GM18873 (cell line): ENCODE results near the gene ARHGAP22.

Experiments used
- ATAC-seq: cut with Tn5 transposase; IDR thresholded peaks from one replicate; pipeline ENCODE4 v1.9.1; 2021; ENCODE audit warnings: mild to moderate bottlenecking, moderate library complexity, moderate number of reproducible peaks; ENCODE audit not compliant: unreplicated experiment, low FRiP score

ARHGAP22 gene

DNA sequence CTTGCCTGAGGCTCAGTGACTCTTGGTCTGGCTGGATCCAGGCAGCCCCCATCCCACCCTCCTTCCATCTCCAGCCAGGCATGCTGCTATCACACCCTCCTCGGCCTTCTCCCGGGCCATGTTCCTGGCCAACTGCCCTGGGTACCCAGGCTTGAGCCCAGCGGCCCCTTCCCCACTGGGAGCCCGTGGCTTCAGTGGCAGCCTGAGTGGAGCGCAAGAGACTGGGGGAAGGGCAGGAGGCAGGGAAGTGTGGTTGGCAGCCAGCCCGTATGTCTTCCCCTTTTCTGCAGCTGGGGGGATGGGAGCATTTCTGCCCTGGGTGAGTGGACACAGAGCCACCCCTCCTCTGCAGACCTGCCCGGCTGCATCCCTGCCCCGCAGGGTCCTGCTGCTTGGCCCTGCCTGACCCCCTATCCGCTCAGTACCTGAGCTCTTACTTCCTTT, 148.5 kb downstream of the ARHGAP22 start:
- no peak for ATAC-seq

DNA sequence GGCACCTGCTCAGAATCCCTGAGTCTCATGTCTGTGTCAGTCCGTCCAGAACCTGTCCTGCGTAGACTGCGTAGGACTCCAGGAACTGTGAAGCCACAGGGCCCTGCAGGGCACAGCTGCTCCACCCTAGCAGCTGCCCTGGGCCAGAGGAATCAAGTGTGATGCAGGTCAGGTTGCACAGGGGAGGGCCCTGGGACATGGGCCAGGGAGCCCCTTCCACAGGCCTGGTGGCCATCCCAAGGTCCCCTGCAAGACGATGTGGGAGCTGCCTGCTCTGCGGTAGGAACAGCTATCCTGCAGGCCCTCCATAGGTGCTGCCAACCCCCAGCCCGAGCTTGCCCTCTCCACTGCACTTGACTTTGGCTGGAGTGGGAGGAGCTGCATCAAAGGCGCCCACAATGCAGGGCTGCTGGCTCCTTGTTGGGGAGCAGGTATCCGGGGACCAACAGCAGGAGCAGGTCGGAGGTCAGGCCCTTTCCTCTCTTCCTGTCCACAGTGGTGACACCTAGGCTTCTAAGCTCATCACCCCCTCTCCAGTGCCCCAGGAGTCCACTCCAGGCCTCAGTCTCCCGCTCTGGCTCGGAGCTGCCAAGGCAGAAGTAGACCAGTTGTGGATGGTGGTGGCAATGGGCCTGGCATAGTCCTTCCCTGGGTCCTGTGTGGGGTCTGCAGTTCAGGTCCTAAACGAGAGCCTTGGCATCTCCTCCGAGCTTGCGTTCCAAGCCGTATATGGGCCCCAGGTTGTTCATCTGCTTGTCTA, 149.3 kb downstream of the ARHGAP22 start:
- no peak for ATAC-seq

DNA sequence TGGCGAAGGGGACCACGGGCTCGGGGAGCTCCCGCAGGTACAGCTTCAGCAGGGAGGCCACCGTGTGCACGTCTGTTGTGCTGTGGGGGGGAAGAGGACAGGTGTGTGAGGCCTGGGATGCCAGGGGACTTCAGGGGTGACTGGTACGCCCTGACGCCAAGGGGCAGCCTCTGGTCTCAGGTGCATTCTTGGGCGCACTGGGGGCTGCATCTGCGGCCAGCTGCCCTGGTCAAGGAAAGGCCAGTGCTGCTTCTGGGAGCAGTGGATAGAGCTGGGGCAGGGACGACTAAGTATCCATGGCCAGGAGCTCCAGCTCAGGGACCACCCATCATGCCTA, 149.8 kb downstream of the ARHGAP22 start:
- no peak for ATAC-seq

DNA sequence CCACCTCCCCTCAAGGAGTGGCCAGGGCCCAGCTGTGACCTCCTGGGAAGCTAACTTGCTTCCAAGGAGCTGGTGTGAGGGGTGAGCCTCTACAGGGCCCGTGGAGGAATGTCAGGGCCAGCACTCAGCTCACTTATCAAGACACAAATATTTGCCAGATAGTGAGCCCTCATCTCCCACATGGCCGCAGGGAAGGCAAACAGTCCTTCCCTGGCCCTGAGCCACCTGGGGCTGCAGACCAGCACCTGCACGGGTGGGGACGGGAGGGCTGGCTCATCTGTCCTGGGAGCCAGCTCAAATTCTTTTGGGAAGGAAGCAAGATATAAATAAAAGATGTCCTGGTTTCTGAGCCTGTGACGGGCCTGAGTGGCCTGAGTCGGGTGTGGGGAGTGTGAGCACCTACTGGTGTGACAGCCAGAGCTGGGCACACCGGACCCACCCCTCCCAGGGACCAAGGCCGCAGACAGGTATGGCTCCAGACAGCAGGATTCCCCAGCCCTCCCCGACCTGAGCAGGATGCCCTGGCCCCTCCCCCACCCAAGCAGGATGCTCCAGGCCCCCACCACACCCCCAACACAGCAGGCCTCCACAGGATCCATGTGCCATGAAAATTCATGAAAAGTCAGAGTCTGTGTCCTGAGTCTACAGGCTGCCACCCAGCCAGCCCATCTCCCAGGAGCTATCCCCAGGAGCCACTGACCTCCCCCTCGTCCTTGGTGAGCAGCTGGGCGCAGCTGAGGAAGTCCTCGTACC, 150.4 kb downstream of the ARHGAP22 start:
- ATAC-seq: no peak

DNA sequence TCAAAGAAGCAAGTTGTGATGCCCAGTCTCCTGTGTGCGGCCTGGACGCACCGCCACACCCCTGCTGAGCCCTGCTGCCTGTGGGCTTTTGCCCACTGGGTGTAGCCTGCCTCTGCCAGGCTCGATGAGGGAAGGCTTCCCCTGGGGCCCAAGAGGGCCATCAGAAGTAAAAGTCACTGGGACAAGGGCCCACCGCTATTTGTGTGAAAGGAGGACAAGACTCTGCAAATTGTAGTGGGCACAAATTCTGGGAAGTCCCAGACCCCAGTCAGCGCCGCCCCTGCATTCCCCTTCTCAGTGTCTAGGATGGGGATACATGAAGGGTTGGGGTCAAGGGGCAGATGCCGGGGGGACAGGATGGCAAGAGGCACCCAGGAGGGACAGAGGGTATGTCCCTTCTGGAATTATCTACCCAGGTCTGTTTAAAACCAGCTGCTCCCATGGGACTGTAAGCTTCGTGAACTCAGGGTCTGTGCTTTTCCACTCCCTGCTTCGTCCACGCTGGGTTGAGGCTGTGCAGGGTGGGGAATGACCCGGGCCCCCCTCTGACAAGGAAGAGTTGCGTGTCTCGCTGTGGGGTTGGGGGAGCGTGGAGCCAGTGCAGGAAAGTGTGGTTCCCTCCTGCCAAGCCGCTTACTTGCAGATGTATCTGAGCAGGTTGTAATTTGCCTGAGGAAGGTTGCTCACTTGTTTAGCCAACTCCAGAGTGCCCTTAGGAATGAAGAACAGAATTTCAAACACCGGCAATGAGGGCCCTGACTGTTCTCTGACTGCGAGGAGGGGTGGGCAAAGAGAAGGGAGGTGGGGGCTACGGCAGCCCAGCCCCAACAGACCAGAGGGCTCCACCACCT, 151.2 kb downstream of the ARHGAP22 start:
- ATAC-seq: no peak

DNA sequence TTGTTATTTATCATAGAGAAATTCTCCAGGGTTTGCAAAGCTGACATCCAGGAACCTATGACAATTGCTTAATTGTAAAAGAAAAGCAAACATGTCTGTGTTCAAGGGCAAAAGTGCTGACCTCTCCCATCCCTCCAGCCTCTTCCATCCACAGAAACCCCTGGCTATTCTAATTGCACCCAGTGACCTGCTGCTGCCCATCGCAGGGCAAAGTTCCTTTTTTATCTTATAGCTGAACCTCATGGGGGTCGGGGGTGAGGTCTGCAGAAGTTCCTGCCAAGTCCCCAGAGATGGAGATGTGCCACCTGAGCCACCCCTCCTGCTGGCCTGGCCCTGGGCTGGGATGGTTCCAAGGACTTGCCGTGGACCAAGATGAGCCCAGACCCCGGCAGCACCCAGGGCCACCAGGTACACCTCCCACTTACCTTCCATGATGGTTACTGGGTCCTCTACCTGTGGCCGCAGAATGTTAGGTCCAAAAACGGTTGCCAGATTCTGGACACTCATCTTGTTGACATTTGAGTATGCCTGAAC, 151.9 kb downstream of the ARHGAP22 start:
- no peak for ATAC-seq

DNA sequence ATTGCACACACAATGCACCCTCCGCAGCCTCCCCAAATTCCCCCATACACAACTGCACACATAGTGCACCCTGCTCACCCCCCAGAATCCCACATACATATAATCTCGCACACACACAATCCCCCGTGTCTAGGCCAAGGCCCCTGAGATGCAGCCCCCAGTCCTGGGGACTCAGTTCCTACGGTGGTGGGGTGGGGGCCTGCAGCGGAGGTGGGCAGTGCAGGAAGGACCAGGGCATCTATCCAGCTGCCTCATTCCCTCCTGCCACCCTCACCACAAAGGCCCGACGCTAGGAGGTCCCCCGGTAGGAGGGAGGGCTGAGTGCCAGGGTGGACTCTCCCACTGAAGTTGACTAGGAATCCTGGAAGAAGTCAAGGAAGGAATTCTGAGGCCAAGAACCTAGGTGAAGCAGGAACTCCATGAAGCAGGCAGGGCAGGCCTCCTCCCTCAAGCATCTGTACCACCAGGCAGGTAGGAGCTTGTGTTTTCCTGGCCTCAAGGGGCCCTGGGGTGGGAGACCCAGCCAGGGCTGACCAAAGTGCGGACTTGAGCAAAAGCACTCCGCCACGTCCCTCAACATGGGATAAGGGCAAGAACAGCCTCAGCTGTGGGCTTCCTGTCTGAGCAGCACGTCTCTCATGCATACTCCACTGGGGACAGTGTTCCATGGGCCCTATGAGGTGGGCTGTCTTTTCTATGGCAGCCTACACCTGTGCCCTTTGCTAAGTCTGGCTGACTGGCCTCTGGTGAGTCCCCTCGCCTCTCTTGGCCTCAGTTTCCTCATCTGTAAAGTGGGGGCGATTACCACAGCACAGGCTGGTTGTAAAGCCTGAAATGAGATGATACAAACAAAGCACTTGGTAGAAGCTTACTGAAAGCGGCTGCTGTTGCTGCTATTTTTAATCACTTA, 152.6 kb downstream of the ARHGAP22 start:
- no peak for ATAC-seq

DNA sequence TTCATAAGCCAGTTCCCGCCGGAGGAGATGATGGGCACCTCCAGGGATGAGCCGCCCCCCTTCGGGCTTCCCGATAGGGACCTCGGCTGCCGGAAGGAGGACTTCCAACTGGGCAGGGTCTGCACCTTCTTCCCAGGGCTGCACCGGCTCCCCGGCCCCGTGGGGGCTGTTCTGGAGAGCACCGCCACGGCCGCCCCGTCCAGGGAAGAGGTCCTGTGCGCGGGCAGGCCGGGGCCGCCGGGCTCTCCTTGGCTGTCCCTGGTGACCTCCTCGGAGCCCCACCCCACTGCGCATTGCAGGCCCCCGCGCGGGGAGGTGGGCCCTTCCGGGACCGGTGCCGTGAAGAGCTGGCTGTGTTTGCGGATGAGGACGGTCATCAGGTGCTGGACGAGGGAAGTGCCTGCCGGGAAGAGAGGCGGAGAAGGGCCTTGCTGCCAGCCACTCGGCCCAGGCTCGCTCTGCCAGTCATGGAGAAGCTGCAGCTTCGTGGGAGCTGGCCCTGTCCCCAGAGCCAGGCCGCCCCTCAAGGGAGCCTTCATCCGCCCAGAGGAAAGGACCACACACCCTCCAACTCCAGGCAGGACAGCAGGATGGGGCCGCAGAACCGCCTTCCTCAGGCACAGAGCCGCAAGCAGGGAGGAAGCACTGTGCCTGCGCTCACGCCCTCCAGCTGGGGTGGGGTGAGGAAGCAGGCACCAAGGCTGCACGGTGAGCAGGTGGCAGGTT, 154.0 kb downstream of the ARHGAP22 start:
- ATAC-seq: no peak

DNA sequence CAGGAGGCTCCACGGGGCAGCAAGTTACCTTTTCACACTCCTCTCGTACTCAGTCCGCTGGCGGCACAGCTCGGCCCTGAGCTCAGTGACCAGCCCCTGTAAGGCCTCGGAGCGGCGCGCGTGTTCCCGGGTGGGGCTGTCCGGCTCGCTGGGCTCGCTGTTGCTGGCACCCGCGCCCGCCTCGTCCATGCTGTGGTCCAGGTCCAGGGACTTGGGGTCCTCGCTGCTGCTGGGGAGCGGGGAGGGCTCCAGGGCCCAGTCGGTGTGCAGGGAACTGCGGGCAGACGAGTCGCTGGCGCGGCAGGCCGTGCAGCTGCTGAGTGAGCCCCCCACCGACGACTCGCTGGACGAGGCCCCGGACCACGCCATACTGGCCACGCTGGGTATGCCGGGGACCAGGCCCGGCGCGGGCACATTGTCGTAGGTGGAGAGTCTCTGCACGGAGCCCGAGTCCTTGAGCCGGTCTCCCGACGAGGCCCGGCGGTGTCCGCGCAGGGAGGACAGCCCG, 154.6 kb downstream of the ARHGAP22 start:
- no peak for ATAC-seq

DNA sequence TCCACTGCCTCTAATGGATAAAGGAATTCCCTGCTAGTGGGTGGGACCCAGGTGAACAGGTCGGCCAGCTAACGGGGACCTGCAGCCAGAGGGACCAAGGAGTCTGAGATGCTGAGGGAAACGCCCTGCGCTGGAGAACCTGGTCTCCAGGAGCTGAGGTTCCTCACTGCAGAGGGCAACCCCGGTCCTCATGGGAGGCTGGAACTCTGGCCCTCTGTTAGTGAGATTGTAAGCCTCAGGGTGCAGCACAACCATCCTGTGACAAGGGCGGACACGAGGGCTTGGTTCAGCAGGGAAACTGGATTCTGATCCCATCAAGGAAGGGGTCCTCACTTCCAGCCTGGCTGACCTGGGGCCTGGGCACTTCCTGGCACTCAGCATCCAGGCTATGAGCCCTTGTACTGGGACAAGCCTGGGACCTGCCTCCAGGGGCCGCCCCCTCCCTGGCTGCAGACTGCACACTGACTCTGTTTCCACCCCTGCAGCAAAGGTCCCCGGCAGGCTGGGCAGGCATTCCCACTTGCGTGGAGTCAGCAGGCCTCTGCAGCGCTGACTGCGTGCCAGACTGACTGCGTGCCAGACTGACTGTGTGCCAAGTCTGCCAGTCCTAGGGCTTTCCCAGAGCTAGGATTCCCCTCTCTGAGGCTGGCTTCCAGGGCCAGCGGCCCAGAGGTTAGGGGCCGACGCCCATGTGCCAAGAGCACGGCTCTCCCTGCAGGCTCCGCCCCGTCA, 155.2 kb downstream of the ARHGAP22 start:
- no peak for ATAC-seq

DNA sequence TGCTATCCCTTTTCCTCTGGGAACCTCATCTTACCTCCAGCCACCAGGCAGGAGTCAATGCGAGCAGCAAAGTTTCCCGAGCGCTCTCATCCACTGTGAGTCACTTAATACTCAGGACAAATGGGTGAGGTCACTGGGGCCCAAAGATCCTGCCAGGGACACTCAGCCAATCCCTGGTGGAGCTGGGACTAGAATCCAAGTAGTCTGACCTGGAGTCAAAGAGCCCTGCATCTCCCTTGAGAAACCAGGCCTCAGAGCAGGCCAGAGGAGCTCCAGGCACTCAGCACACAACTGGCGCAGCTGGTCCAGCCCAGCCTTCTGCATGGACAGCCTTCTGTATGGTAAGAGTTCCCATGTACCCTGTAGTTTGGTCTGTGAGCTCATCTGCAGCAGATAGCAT, 156.1 kb downstream of the ARHGAP22 start:
- ATAC-seq: no peak

DNA sequence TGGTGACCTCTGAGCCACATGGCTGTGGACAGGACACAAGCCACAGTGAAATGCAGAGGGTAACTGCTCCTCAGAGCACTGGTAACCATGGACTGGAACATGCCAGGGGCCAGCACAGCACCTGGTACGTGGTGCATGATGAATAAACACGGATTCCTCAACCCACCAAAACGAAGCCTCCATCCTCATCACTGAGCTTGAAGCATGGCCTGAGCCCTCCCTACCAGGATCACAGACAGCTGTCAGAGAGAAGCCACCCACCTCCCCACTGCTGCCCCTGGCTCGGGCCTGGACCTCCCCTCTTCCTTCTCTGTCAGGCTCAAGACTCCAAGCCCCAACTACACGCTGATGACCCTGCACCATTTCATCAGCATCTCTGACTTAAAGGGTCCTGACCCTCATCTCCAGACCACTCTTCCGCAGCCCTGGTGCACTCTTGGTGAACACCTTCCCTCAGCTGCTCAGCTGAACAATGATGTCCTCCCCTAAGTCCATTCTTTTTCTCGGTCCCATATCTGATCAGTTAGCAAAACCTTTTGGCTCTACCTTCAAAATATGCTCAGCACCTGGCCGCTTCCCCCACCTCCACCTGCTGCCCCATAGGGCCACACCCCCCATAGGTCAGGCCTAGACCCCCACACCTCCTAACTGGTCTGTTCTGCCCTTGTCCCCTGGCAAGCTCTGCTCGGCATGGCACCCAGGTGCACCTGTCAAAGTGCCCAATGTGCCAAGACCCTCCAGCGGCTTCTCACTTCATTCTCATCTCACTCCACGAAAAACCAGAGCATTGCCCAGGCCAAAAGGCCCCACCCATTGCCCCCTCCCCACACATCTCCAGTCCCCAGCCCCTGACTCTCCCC, 157.3 kb downstream of the ARHGAP22 start:
- ATAC-seq: no peak

DNA sequence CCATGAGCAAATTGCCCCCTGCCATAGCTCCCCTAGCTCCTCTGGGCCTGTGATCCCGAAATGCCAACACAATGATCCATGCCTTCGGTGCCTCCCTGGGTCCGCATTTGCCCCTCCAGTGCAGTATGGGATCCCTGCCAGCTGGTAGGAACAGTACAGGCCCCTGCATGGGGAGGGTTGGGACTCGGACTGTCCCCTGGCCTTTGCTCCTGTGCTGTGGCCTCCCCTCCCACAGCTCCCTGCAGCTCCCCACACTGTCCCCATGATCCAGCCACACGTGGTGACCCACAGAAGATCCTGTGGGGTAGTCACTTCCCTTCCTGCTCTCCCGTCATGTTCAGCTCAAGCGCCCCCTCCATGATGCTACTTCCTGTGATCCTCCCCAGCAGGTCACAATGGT, 158.1 kb downstream of the ARHGAP22 start:
- no peak for ATAC-seq

DNA sequence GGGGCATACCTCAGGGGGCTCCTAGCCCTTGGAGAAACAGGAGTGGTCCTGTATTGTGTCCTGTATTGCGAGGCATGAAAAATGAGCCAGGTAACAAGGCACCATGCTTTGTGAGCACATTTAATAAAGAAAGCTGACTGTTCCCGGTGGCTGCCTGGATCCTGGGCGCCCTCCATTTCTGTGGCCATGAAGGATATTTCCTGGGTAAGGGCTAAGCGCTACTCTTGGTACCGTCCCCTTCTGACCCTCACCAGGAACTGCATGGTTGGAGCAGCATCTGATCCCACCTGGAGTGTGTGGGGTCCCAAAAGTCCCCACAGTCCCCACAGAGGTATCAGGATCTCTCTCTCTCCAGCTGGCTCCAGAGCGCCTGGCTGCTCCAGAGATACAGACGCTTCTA, 158.9 kb downstream of the ARHGAP22 start:
- ATAC-seq: no peak

DNA sequence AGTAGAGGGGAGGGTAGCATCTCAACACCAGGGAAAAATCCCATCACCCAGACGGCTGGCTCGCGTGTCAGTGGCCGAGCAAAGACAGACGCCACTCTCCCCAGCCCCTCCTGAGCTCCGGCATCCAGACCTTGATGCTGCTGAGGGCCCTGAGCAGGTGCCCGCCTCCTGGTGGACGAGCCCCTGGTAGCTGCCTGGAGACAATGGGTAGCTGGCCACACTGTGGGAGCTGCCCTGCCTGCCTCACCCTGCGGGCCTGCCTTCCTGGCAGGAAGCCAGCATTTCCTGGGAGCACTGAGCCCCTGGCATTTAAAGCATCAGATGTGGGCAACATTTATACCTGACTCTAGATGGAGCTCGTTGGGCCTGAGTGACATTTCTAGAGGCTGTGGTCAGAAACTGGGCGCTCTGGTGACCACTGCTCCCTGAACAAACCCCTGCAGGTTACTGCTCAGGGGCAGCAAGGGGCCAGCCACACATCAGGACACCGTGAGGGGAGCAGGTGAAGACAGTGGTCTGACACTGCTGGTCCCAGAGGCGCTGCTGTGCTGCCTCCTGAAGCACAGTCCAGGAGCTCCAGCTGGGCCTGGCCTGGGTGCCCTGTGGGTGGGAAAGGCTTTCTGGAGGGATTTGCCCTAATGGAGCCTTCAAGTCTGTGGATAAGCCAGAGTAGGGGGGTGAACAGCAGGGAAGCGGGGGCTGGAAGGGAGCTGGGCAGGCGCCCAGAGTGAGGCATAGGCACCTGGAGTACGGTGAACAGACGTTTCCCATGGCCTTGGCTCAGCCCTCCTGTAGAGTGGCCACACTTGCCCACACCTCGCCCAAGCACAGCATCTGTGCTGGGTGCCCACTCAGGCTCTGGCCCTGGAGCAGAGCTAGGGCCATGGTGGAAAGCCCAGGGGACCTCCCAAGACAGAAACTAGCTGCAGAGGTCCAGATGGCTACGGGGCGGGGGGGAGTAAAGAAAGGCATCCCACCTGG, 159.7 kb downstream of the ARHGAP22 start:
- ATAC-seq: no peak

DNA sequence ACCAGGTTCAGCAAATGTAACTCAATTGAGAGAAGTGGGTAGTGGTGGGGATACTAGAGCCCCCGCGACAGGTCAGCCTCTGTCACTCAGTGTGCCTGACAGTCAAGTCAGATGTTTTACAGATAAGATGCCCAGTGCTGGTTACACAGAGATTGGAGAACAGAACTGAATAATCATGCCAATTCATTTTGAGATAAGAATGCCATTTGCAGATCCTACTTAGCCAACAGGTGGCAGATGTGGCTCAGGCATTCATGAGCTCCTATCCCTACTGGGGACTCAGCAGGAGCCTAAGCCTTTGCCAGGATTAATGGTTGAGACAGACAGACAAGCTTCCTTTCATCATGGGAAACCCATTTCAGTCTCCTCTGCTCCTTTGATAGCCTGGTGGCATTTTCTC, 160.6 kb downstream of the ARHGAP22 start:
- ATAC-seq: no peak
